ENCODE measurements around the gene DGKB. TPM values are rescaled to one million over a fixed set of nuclear protein-coding genes. Genes with fewer than 3 reads are reported as not detected.

The DGKB gene
- total RNA-seq, 1 experiment from 2014 or later, result not detected

GRCh38 chr7:14622559-14622958 is 280.0 kb downstream of the DGKB start:
- no peak overlapping the region for H3K4me3 ChIP-seq (ENCODE audit: low read depth in 2 of 2, low read length in 2 of 2)
- ChIA-PET CTCF (no interaction called here), POLR2A (no interaction called here)
- intact Hi-C loops (cut with micrococcal nuclease; ENCODE audit: unreplicated experiment), result no loop called here
- no peaks in the 10 kb centered on the region for H3K27me3 ChIP-seq (ENCODE audit: control insufficient read depth, insufficient read depth, low read length)
- H3K36me3 ChIP-seq (ENCODE audit: control insufficient read depth, insufficient read depth, low read length), result no peaks in the 10 kb centered on the region
- H3K9me3 ChIP-seq (ENCODE audit: control insufficient read depth, insufficient read depth, low read depth, low read length), result no peaks in the 10 kb centered on the region; the same call in 1 of the 2 replicates
- no TSS peak for BruUV-seq (replicated peaks)
- H3K4me1 ChIP-seq (ENCODE audit: control insufficient read depth, insufficient read depth, low read length), result no peaks in the 10 kb centered on the region
- no peak for TF ChIP-seq SIN3A (IDR thresholded peaks at IDR 0.05; ENCODE audit: borderline replicate concordance, insufficient read depth, low read depth, low read length)
- in situ Hi-C loops (cut with HindIII; ENCODE audit: low pct_unique_long_range_greater_than_20kb, low sequenced_read_pairs), result no loop called here
- no peak overlapping the region for H3K27ac ChIP-seq (ENCODE audit: low read length)
- ATAC-seq, result no peak
- DNase-seq (ENCODE audit: low read depth, low spot score), result no peak

DNA sequence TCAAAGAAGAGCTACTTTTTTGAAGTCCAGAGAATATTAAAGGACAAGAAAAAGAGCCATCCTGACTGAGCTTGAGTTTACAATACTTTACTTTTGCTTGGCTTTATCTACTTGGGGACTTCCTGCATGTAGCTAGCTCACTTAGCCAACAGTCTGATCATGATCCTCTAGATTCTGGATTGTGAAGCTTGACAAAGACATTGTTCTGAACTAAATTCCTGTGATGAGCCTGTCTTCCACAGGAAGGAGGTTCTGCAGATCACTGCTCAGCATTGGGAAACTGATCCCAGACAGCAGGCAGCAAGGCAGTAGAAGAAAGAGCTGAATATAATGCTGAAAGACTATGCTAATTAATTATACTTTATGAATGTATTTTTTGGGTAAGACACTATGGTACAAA is 296.4 kb downstream of the DGKB start:
- in situ Hi-C loops (cut with HindIII; ENCODE audit: low pct_unique_long_range_greater_than_20kb, low sequenced_read_pairs), result no loop called here
- DNase-seq (ENCODE audit: low read depth, low spot score), result no peak
- BruUV-seq (replicated peaks), result no TSS peak

More for the DNA sequence above, 296.4 kb downstream of the DGKB start:
- intact Hi-C loops (cut with micrococcal nuclease; ENCODE audit: unreplicated experiment), result no loop called here
- no peak for ATAC-seq
- H3K36me3 ChIP-seq (ENCODE audit: control insufficient read depth, insufficient read depth, low read length), result no peaks in the 10 kb centered on the region
- CTCF ChIA-PET, result no interaction called here
- no peaks in the 10 kb centered on the region for H3K4me1 ChIP-seq (ENCODE audit: control insufficient read depth, insufficient read depth, low read length)
- no peak overlapping the region for H3K27ac ChIP-seq (ENCODE audit: low read length)
- H3K9me3 ChIP-seq (ENCODE audit: control insufficient read depth, insufficient read depth, low read depth, low read length), result no peaks in the 10 kb centered on the region
- TF ChIP-seq CTCF (IDR thresholded peaks at IDR 0.05), result no peak
- TF ChIP-seq POLR2AphosphoS5 (IDR thresholded peaks at IDR 0.05; ENCODE audit: low read depth, low read length), result no peak
- TF ChIP-seq, protein P1, sequence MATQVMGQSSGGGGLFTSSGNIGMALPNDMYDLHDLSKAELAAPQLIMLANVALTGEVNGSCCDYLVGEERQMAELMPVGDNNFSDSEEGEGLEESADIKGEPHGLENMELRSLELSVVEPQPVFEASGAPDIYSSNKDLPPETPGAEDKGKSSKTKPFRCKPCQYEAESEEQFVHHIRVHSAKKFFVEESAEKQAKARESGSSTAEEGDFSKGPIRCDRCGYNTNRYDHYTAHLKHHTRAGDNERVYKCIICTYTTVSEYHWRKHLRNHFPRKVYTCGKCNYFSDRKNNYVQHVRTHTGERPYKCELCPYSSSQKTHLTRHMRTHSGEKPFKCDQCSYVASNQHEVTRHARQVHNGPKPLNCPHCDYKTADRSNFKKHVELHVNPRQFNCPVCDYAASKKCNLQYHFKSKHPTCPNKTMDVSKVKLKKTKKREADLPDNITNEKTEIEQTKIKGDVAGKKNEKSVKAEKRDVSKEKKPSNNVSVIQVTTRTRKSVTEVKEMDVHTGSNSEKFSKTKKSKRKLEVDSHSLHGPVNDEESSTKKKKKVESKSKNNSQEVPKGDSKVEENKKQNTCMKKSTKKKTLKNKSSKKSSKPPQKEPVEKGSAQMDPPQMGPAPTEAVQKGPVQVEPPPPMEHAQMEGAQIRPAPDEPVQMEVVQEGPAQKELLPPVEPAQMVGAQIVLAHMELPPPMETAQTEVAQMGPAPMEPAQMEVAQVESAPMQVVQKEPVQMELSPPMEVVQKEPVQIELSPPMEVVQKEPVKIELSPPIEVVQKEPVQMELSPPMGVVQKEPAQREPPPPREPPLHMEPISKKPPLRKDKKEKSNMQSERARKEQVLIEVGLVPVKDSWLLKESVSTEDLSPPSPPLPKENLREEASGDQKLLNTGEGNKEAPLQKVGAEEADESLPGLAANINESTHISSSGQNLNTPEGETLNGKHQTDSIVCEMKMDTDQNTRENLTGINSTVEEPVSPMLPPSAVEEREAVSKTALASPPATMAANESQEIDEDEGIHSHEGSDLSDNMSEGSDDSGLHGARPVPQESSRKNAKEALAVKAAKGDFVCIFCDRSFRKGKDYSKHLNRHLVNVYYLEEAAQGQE (IDR thresholded peaks at IDR 0.05; ENCODE audit: insufficient read depth in 1 of 2, low read depth in 2 of 2, low read length in 1 of 2), result no peak
- TF ChIP-seq SIN3A (IDR thresholded peaks at IDR 0.05; ENCODE audit: borderline replicate concordance, insufficient read depth, low read depth, low read length), result no peak
- TF ChIP-seq TCF7L2 (IDR thresholded peaks at IDR 0.05; ENCODE audit: low read depth, low read length), result no peak
- no peak overlapping the region for H3K4me3 ChIP-seq (ENCODE audit: low read depth in 2 of 2, low read length in 2 of 2)
- H3K27me3 ChIP-seq (ENCODE audit: control insufficient read depth, insufficient read depth, low read length), result no peaks in the 10 kb centered on the region
- POLR2A ChIA-PET, result interaction anchor here (0.7 kb wide), 1 partner anchor 28 kb away, joined by 4 read pairs; no protein-coding TSS in a partner anchor
